ENCODE data around the gene NAALADL1.

- TF ChIP-seq CTCF (IDR thresholded peaks at IDR 0.05; ENCODE audit: low read depth, low read length) (no peak), EZH2phosphoT487 (IDR thresholded peaks at IDR 0.05; ENCODE audit: low read depth) (no peak)
Observed at GRCh38 chr11:65084598-65085375, 26.4 kb upstream of the NAALADL1 start.

Measured in OCI-LY3 (cell line).